HepG2 (cell line): ENCODE measurements around the gene PTPRU. TPM values are rescaled to one million over a fixed set of nuclear protein-coding genes. Genes with fewer than 3 reads are reported as not detected.

ENCODE experiments used
- ATAC-seq: fragments of 200-7000 bp; cut with Tn5 transposase; 3 replicates; pipeline ENCODE4 v1.9.1; 2020; ENCODE audit warnings: mild to moderate bottlenecking, moderate library complexity
- BruUV-seq: library from RNA; stranded (reverse); fragments of 400-500 nt; replicated peaks from 2 replicates; lab custom pipeline; 2021; lab: Mats Ljungman, UMichigan
- CTCF ChIA-PET: fragments of 300-600 bp; formaldehyde crosslinking; extraction: SDS; loops from one replicate; lab custom pipeline; 2021; ENCODE audit warnings: low total read pairs, inconsistent platforms, low intra/inter-chr PET ratio; lab: Yijun Ruan, JAX
- POLR2A ChIA-PET: fragments of 350-600 bp; sonication (Branson Sonifier 250); formaldehyde crosslinking; loops from one replicate; lab custom pipeline; 2020; ENCODE audit warnings: antibody characterized with exemption, inconsistent platforms; lab: Yijun Ruan, JAX
- DNase-seq: peaks from one replicate; pipeline ENCODE4 v3.0.0-alpha.2; 2015; ENCODE audit warnings: low spot score
- FAIRE-seq: peaks from 3 replicates; lab custom pipeline; 2011; peaks lifted over from hg19 to GRCh38; lab: Jason Lieb, UNC
- H2AFZ ChIP-seq: one replicate; pipeline ENCODE4 v1.6.1; 2011; ENCODE audit warnings: low read length, inconsistent platforms
- H3K27ac ChIP-seq: fragments of 300-600 bp; 3 replicates; pipeline ENCODE4 v1.8.0; 2011; ENCODE audit warnings: mixed run types, mild to moderate bottlenecking, mixed read lengths, low read length, inconsistent platforms; ENCODE audit not compliant: insufficient read depth; ENCODE audit errors: extremely low read length
- H3K27me3 ChIP-seq, 2 experiments: fragments of 200-600 bp in 1 of 2; 2 replicates in 1 of 2; 3 replicates in 1 of 2; pipeline versions ENCODE4 v1.6.0 to v1.8.0; 2011; ENCODE audit warnings: low read length in 2 of 2, mild to moderate bottlenecking in 2 of 2, moderate library complexity in 2 of 2, inconsistent platforms in 1 of 2; ENCODE audit not compliant: insufficient read depth in 2 of 2, control insufficient read depth in 1 of 2
- H3K36me3 ChIP-seq, 2 experiments: fragments of 200-600 bp in 1 of 2; replicated peaks in 1 of 2; 2 replicates in 1 of 2; 3 replicates in 1 of 2; pipeline versions ENCODE4 v1.5.1 to v1.8.0; 2011; ENCODE audit warnings: low read length in 2 of 2, inconsistent platforms in 1 of 2; ENCODE audit not compliant: insufficient read depth in 2 of 2, control insufficient read depth in 1 of 2
- H3K4me1 ChIP-seq: 2 replicates; pipeline ENCODE4 v1.5.1; 2012; ENCODE audit warnings: low read length, inconsistent platforms; ENCODE audit not compliant: insufficient read depth
- H3K4me2 ChIP-seq: 2 replicates; pipeline ENCODE4 v1.6.0; 2011; ENCODE audit warnings: low read depth, low read length, inconsistent platforms
- H3K4me3 ChIP-seq, 3 experiments: fragments of 200-600 bp in 1 of 3; sonication (generic), shearing (Covaris generic) in 1 of 3; replicated peaks in 1 of 3; 2 replicates each; pipeline ENCODE4 v1.5.1; 2011 to 2016; ENCODE audit warnings: low read length in 3 of 3, inconsistent platforms in 2 of 3, low read depth in 2 of 3, mild to moderate bottlenecking in 2 of 3, control low read depth in 1 of 3, mixed read lengths in 1 of 3; ENCODE audit not compliant: insufficient read depth in 1 of 3
- H3K79me2 ChIP-seq: one replicate; pipeline ENCODE4 v1.6.1; 2011; ENCODE audit warnings: low read length, inconsistent platforms; ENCODE audit not compliant: insufficient read depth
- H3K9ac ChIP-seq: 2 replicates; pipeline ENCODE4 v1.6.0; 2011; ENCODE audit warnings: mild to moderate bottlenecking, low read depth, low read length, inconsistent platforms; ENCODE audit not compliant: insufficient read depth
- H3K9me3 ChIP-seq: 2 replicates; pipeline ENCODE4 v1.5.1; 2012; ENCODE audit warnings: mild to moderate bottlenecking, low read length
- H4K20me1 ChIP-seq: 2 replicates; pipeline ENCODE4 v1.6.0; 2011; ENCODE audit warnings: inconsistent platforms, mild to moderate bottlenecking, low read length, moderate library complexity; ENCODE audit not compliant: insufficient read depth
- CENPBD1 ChIP-seq: sonication (generic); formaldehyde crosslinking; IDR thresholded peaks from 2 replicates; pipeline ENCODE4 v1.8.0; 2022; ENCODE audit warnings: missing genetic modification reagents, low read depth, mild to moderate bottlenecking, borderline replicate concordance
- CTCF ChIP-seq: sonication (generic); formaldehyde crosslinking; IDR thresholded peaks from 2 replicates; pipeline ENCODE4 v1.5.0; 2020; ENCODE audit warnings: mild to moderate bottlenecking, missing genetic modification reagents, moderate library complexity
- HES4 ChIP-seq: sonication (generic); formaldehyde crosslinking; IDR thresholded peaks from 2 replicates; pipeline ENCODE4 v1.9.0; 2021; ENCODE audit warnings: mild to moderate bottlenecking, missing genetic modification reagents, borderline replicate concordance
- HMG20A ChIP-seq: IDR thresholded peaks from 2 replicates; pipeline ENCODE4 v1.6.1; 2016; ENCODE audit warnings: borderline replicate concordance
- HNRNPL ChIP-seq: fragments of 200-400 bp; formaldehyde crosslinking; IDR thresholded peaks from 2 replicates; pipeline ENCODE4 v1.6.1; 2017; ENCODE audit warnings: mild to moderate bottlenecking, low read depth, low read length
- MYNN ChIP-seq: sonication (generic); formaldehyde crosslinking; IDR thresholded peaks from 2 replicates; pipeline ENCODE4 v1.4.0; 2020; ENCODE audit warnings: mild to moderate bottlenecking, low read depth, missing genetic modification reagents
- PRDM15 ChIP-seq: sonication (generic); formaldehyde crosslinking; IDR thresholded peaks from 2 replicates; pipeline ENCODE4 v1.4.0; 2020; ENCODE audit warnings: missing genetic modification reagents
- RAD21 ChIP-seq: fragments of 450-650 bp; formaldehyde crosslinking; IDR thresholded peaks from 2 replicates; pipeline ENCODE4 v1.5.0; 2020; ENCODE audit warnings: mild to moderate bottlenecking
- SMC3 ChIP-seq: IDR thresholded peaks from 2 replicates; pipeline ENCODE4 v1.6.1; 2011; ENCODE audit warnings: low read length, improper control_type of control experiment
- STAG1 ChIP-seq: sonication (generic); formaldehyde crosslinking; IDR thresholded peaks from 2 replicates; pipeline ENCODE4 v1.4.0; 2020; ENCODE audit warnings: missing genetic modification reagents
- TSC22D2 ChIP-seq: sonication (generic); formaldehyde crosslinking; IDR thresholded peaks from 2 replicates; pipeline ENCODE4 v1.5.1; 2020; ENCODE audit warnings: missing genetic modification reagents, mild to moderate bottlenecking, borderline replicate concordance
- ZNF468 ChIP-seq: sonication (generic); formaldehyde crosslinking; IDR thresholded peaks from 2 replicates; pipeline ENCODE4 v1.8.0; 2022; ENCODE audit warnings: mild to moderate bottlenecking, moderate library complexity, missing genetic modification reagents
- ZNF766 ChIP-seq: sonication (generic); formaldehyde crosslinking; IDR thresholded peaks from 2 replicates; pipeline ENCODE4 v1.5.0; 2020; ENCODE audit warnings: missing genetic modification reagents, borderline replicate concordance
- WGBS: methylation state at CpG from one replicate; pipeline ENCODE4 v1.1.6; 2017; ENCODE audit warnings: low lambda C conversion rate; 5-methylcytosine and 5-hydroxymethylcytosine counted together
- in situ Hi-C: cut with HindIII; loops from 2 replicates; pipeline ENCODE4 v1.10.0; 2017; ENCODE audit warnings: low pct_unique_long_range_greater_than_20kb; ENCODE audit not compliant: extremely low pct_ligation_motif_present
- intact Hi-C: fragments of 100-400 bp; cut with micrococcal nuclease; formaldehyde crosslinking; loops from one replicate; pipeline ENCODE4 v1.10.0; 2022; ENCODE audit not compliant: unreplicated experiment
- polyA plus RNA-seq, 8 experiments: library from polyadenylated mRNA; depleted of rRNA in 3 of 8; stranded (reverse) in 7 of 8; unstranded in 1 of 8; fragments of >200 nt; fragmentation: Illumina TruSeq in 4 of 8; extraction: Trizol in 4 of 8; gene quantifications; 2 replicates each; pipeline versions ENCODE4 v1.2.1 to v1.2.3, GENCODE V29; 2011 to 2016; ENCODE audit warnings: low read depth in 4 of 8, missing spikeins in 1 of 8, mixed read lengths in 1 of 8; ENCODE audit not compliant: insufficient read depth in 1 of 8
- total RNA-seq, 5 experiments: library from RNA; depleted of rRNA; stranded (reverse); fragments of >200 nt; fragmentation: Illumina TruSeq; extraction: Trizol; gene quantifications; 2 replicates each; pipeline ENCODE4 v1.2.3, GENCODE V29; 2016; ENCODE audit warnings: low read depth in 1 of 5

Gene PTPRU
- total and polyA plus RNA-seq, 2 of the 13 experiments (the other 11 are each of a cell fraction or from before 2014, with no cell fraction given) = 21.6 to 22.3 TPM

GRCh38 chr1:29331729-29332128 is 95.4 kb downstream of the PTPRU start (continued):
- no peak for TF ChIP-seq HES4 (CRISPR knock-in tag)
- TF ChIP-seq CENPBD1 (CRISPR knock-in tag) = no peak
- TF ChIP-seq HNRNPL = no peak
- no peak for TF ChIP-seq ZNF468
- no peak for TF ChIP-seq MYNN (CRISPR knock-in tag)
- no peak for TF ChIP-seq HMG20A (CRISPR knock-in tag)

- H3K9me3 ChIP-seq = no peaks in the 10 kb centered on the region
- H3K36me3 ChIP-seq = no peaks in the 10 kb centered on the region
- H2AFZ ChIP-seq = no peak overlapping the region
- FAIRE-seq (peak; percentile 21), ATAC-seq (peak; percentile 81), DNase-seq (peak; percentile 59)
- no peak overlapping the region for H3K9ac ChIP-seq
- BruUV-seq = no TSS peak
- no peaks in the 10 kb centered on the region for H3K79me2 ChIP-seq
- 18% methylated on average over 6 of the region's 6 CpGs for WGBS
- TF ChIP-seq RAD21 (CRISPR knock-in tag) = 0 out of 2 replicates have a peak, but pooled peaks have one; percentile 34
- peak; percentile 67 for TF ChIP-seq STAG1
- TF ChIP-seq ZNF766 (CRISPR knock-in tag) = no peak
- TF ChIP-seq TSC22D2 (CRISPR knock-in tag) = no peak
- TF ChIP-seq SMC3 = peak; percentile 70
- peak; percentile 85 for TF ChIP-seq CTCF (CRISPR knock-in tag)
- peak; percentile 88 for TF ChIP-seq PRDM15
- intact Hi-C loops = no loop called here
- H3K4me1 ChIP-seq = no peaks in the 10 kb centered on the region; the same call in 1 of the 2 replicates
- H4K20me1 ChIP-seq = no peaks in the 10 kb centered on the region
- H3K4me3 ChIP-seq = no peak overlapping the region
- no peak overlapping the region for H3K4me2 ChIP-seq
- in situ Hi-C loops = loop anchor here (25.0 kb wide), 2 partner anchors 780 to 1355 kb away; no protein-coding TSS in a partner anchor
- POLR2A ChIA-PET = no interaction called here
- H3K27me3 ChIP-seq = no peaks in the 10 kb centered on the region
- CTCF ChIA-PET = no interaction called here
- no peak overlapping the region for H3K27ac ChIP-seq
Measured at GRCh38 chr1:29332204-29332603, 95.9 kb downstream of the PTPRU start.
